NCI-H128 (cell line): ENCODE measurements around the gene CASP14.
"Not testable (repeated sequence)": the region's sequence is repeated elsewhere in the genome, so short reads cannot be mapped to it uniquely, and the experiment has no call there.

Experiments
- DNase-seq: peaks from one replicate; lab custom pipeline; 2025; ENCODE audit not compliant: unreplicated experiment; lab: John Stamatoyannopoulos, UW

The CASP14 gene

GRCh38 chr19:15070386-15070785 is 21.1 kb downstream of the CASP14 start:
- not testable (repeated sequence) for DNase-seq

- DNase-seq = no peak
Measured at GRCh38 chr19:15072930-15073647, 23.8 kb downstream of the CASP14 start.

- DNase-seq = no peak
Measured at GRCh38 chr19:15074371-15074770, 25.1 kb downstream of the CASP14 start.

GRCh38 chr19:15075806-15076205 is 26.5 kb downstream of the CASP14 start:
- no peak for DNase-seq

GRCh38 chr19:15080002-15080401 is 30.7 kb downstream of the CASP14 start:
- not testable (repeated sequence) for DNase-seq

GRCh38 chr19:15081911-15082310 is 32.6 kb downstream of the CASP14 start, which contains the start of gene OR1I1:
TSS of gene OR1I1 (plus strand) at chr19:15082211. CDS start at chr19:15087066, 4,855 bp downstream.
- no peak for DNase-seq

- no peak for DNase-seq
Measured at GRCh38 chr19:15087182-15087581, 37.9 kb downstream of the CASP14 start.

GRCh38 chr19:15091918-15092753 is 42.9 kb downstream of the CASP14 start:
- DNase-seq = peak; percentile 25

GRCh38 chr19:15093001-15093400 is 43.7 kb downstream of the CASP14 start:
- DNase-seq = no peak

GRCh38 chr19:15096223-15096622 is 46.9 kb downstream of the CASP14 start:
- no peak for DNase-seq

GRCh38 chr19:15097980-15098379 is 48.7 kb downstream of the CASP14 start:
- not testable (repeated sequence) for DNase-seq

GRCh38 chr19:15098460-15098859 is 49.2 kb downstream of the CASP14 start:
- no peak for DNase-seq

GRCh38 chr19:15099017-15099582 is 49.8 kb downstream of the CASP14 start:
- DNase-seq = no peak

GRCh38 chr19:15101479-15102082 is 52.3 kb downstream of the CASP14 start:
- DNase-seq = no peak

GRCh38 chr19:15104003-15104402 is 54.7 kb downstream of the CASP14 start:
- no peak for DNase-seq

GRCh38 chr19:15104411-15104810 is 55.1 kb downstream of the CASP14 start:
- no peak for DNase-seq

GRCh38 chr19:15105044-15105443 is 55.8 kb downstream of the CASP14 start:
- no peak for DNase-seq

GRCh38 chr19:15107061-15108010 is 58.1 kb downstream of the CASP14 start, which contains the start of gene SYDE1:
TSS of gene SYDE1 (plus strand) at chr19:15107401. CDS start at chr19:15107434, 33 bp downstream.
- DNase-seq = no peak
